HG02798 (cell line): Measurements from ENCODE around the gene SCNN1G.
"Not testable (repeated sequence)": the region's sequence is repeated elsewhere in the genome, so short reads cannot be mapped to it uniquely, and the experiment has no call there.

Source experiments
- ATAC-seq: cut with Tn5 transposase; IDR thresholded peaks from one replicate; pipeline ENCODE4 v1.9.1; 2021; ENCODE audit warnings: mild to moderate bottlenecking; ENCODE audit not compliant: unreplicated experiment, poor library complexity

The SCNN1G gene

DNA sequence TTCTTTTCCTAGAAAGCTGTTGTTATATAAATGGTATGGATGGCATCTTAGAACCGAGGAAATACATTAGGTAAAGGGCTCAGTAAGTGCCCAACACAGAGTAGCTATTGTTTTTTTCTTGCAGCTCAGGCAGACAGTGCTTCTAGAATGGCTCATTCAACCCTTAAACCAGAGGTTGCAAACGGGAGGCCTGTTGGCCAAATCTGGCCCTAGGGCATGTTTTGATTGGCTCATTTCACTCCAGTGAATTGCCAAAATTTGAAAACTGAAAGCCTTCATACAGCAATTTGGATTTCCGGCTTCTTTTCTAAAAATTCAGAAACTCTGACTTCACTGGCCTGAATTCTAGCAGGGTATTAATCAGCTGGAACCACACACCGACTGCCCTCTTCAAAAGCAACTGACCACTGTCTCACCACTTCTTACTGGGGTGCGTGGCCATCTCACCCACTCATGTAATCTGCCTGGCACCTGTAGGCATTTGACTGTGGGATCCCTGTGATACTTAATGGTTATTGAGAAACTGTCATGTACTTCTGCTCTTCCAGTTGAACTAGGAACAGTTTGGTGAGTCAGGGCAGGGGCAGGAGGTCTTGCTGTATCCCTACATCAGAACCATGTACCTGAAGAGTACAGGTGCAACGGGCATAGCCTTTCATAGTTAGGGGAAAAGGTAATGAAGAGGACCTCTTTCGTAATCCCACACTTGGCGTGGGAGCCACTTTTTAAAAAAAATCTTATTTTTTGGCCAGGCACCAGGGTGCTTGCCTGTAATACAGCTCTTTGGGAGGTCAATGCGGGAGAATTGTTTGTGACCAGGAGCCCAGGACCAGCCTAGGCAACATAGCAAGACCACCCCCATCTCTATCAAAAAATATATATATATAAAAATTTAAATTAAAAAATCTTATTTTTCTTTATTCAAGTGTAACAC lies 66.0 kb downstream of the SCNN1G start:
- ATAC-seq: no peak

DNA sequence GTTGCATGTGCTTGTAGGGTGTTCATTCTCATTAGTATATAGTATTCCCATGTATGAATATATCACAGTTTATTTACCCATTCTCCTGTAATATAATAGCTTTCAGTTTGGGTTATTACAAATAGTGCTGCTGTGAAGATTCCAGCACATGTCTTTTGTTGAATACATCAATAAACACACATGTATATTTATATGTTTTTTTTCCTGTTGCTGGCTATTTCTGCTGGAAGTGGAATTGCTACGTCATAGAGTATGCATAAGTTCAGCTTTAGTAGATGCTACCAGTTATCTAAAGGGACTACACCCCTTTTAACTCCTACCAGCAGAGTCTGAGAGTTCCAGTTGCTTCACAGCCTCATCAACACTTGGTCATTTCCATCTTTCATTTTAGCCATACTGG lies 67.3 kb downstream of the SCNN1G start:
- ATAC-seq: no peak

DNA sequence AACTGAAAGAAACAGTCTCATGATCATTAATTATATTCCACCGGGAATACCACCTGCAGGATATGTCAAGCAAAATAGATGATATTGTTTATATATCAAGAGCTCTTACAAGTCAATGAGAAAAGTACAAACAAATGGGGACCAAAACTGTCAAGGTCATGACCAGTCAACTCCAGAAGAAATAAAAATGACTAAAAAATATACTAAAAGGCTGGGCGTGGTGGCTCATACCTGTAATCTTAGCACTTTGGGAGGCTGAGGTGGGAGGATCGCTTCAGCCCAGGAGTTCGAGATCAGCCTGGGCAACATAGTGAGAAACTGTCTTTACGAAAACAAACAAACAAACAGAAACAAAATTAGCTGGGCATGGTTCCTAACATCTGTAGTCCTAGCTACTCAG lies 69.8 kb downstream of the SCNN1G start:
- no peak for ATAC-seq

DNA sequence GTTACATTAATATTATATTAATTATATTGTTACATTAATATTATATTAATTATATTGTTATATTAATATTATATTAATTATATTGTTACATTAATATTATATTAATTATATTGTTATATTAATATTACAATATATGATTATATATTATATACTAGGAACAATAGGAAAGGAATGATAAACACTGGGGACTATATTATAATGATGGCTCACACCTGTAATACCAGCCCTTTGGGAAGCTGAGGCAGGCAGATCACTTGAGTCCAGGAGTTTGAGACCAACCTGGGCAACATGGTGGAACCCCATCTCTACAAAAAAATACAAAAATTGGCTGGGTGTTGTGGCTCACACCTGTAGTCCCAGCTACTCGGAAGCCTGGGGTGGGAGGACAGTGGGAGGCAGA lies 71.1 kb downstream of the SCNN1G start:
- ATAC-seq: not testable (repeated sequence)

DNA sequence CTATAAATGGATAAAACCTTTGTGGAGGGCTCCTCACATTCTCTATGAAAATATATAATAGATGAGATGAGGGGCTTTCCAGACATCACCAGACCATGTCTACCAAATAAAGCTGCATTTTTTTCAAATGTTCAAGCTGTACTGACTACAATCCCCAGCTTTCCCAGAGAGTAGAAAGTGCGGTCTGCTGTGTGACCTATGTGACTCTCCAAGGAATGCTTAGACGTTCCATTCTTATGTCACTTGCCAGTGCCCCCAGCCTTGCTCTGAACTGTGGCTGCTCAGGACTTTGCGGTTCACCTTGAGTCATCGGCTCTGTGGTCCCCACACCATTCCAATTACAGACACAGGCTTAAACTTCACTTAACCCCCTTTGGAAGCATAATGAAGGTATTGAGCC lies 71.8 kb downstream of the SCNN1G start:
- ATAC-seq: no peak

DNA sequence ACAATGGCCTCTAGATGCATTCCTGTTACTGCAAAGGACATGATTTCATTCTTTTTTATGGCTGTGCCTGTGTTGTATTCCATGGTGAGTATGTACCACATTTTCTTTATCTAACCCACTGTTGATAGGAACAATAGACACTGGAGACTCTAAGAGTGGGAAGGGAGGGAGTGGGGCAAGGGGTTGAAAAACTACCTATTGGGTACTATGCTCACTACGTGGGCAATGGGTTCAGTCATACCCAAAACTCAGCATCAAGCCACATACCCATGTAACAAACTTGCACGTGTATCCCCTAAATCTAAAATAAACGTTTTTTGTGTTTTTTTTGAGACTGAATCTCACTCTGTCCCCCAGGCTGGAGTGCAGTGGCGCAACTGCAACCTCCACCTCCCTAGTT lies 72.5 kb downstream of the SCNN1G start:
- ATAC-seq: no peak

DNA sequence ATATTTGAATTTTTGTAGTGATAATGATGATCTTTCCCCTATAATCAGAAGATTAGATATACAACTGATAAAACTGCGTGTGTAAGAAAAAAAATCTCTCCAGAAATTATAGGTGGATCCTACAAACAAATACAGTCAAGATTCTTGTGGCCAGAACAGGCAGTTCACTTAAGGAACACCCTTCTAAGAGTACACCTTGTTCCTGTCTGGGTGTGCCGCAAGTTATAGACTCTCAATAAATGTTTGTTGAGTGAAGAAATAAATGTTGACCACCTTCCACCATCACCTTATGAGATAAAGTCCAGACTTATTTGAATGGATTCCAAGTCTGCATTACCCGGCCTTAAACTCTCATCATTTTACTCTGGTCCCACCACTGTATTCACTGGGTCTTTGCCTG lies 73.9 kb downstream of the SCNN1G start:
- no peak for ATAC-seq

DNA sequence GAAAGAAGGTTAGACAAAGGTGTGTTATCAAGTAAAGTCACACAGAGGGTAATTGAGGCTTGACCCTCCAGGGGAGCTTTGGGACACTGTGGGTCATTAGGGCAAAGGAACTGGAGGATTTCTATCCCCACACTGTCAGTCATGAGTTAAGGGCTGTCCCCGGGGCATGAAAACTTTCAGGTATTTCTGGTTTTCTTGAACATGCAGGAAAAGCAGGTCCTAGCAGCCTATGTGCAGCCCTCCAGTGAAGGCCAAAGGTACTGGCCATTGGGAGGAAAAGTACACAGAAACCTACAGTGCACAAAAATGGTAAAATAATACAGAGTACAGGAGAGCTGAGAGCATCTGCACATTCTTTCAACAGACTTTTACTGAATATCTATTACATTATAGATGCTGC lies 75.1 kb downstream of the SCNN1G start:
- ATAC-seq: no peak

DNA sequence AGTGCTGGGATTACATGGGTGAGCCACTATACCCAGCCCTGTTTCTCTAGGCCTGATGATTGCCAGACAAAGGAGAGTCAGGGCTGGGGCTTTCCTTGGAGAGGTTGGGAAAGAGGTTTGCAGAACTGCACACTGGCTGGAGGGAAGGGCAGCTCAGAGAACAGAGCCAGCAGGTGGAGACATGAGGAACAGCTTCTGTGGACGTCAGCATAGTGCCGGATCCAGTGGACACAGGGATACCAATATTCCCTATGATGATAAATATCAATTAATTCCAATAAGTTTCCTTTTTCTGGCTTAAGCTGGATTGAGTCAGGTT lies 76.3 kb downstream of the SCNN1G start:
- no peak for ATAC-seq
